Liver (tissue), 9 donors: ENCODE results near the gene ANKRD27. TPM values are rescaled to one million over a fixed set of nuclear protein-coding genes. Genes with fewer than 3 reads are reported as not detected.

ENCODE experiments used
- DNase-seq: peaks from one replicate; pipeline ENCODE4 v3.0.0-alpha.2; 2017; ENCODE audit warnings: low spot score
- H3K27ac ChIP-seq, 2 donors: one replicate each; pipeline ENCODE4 v1.7.0; 2013; ENCODE audit warnings: inconsistent platforms in 2 of 2, low read length in 2 of 2, control low read depth in 1 of 2, low read depth in 1 of 2, mild to moderate bottlenecking in 1 of 2
- H3K27me3 ChIP-seq, 4 donors: one replicate each; pipeline versions ENCODE4 v1.6.1 to v1.7.0; 2013; ENCODE audit warnings: low read length in 3 of 4, inconsistent platforms in 1 of 4, mild to moderate bottlenecking in 1 of 4, moderate library complexity in 1 of 4; ENCODE audit not compliant: control insufficient read depth in 4 of 4, insufficient read depth in 4 of 4
- H3K36me3 ChIP-seq, 4 donors: one replicate each; pipeline versions ENCODE4 v1.6.1 to v1.7.0; 2013; ENCODE audit warnings: low read length in 3 of 4, mild to moderate bottlenecking in 3 of 4, low read depth in 1 of 4, moderate library complexity in 1 of 4; ENCODE audit not compliant: control insufficient read depth in 4 of 4, insufficient read depth in 3 of 4
- H3K4me1 ChIP-seq, 4 donors: one replicate each; pipeline versions ENCODE4 v1.6.1 to v1.7.0; 2013; ENCODE audit warnings: low read length in 3 of 4, mild to moderate bottlenecking in 3 of 4, moderate library complexity in 1 of 4; ENCODE audit not compliant: control insufficient read depth in 4 of 4, insufficient read depth in 4 of 4
- H3K4me3 ChIP-seq, 3 donors: one replicate each; pipeline versions ENCODE4 v1.6.1 to v1.7.0; 2013; ENCODE audit warnings: low read length in 3 of 3, control low read depth in 1 of 3, low read depth in 1 of 3, mild to moderate bottlenecking in 1 of 3
- H3K9ac ChIP-seq, 2 donors: one replicate each; pipeline ENCODE4 v1.7.0; 2013; ENCODE audit warnings: low read length in 2 of 2, mild to moderate bottlenecking in 2 of 2, moderate library complexity in 2 of 2, control low read depth in 1 of 2, low read depth in 1 of 2
- H3K9me3 ChIP-seq, 4 donors: one replicate each; pipeline versions ENCODE4 v1.6.1 to v1.7.0; 2013; ENCODE audit warnings: low read length in 3 of 4; ENCODE audit not compliant: control insufficient read depth in 4 of 4
- EGR1 ChIP-seq, 2 donors: IDR thresholded peaks; 2 replicates each; pipeline ENCODE4 v1.6.1; 2016 to 2018; ENCODE audit warnings: antibody characterized with exemption in 2 of 2, low read depth in 2 of 2
- FOXA1 ChIP-seq: IDR thresholded peaks from 2 replicates; pipeline ENCODE4 v1.6.1; 2016; ENCODE audit warnings: antibody characterized with exemption
- FOXA2 ChIP-seq: IDR thresholded peaks from 2 replicates; pipeline ENCODE4 v1.6.1; 2016; ENCODE audit warnings: antibody characterized with exemption
- GABPA ChIP-seq, 2 donors: IDR thresholded peaks in 1 of 2; conservative IDR thresholded peaks in 1 of 2; 2 replicates each; pipeline ENCODE4 v1.6.1; 2016; ENCODE audit warnings: antibody characterized with exemption in 2 of 2, mild to moderate bottlenecking in 1 of 2, moderate library complexity in 1 of 2
- HNF4A ChIP-seq, 2 donors: conservative IDR thresholded peaks; 2 replicates each; pipeline ENCODE4 v1.6.1; 2016; ENCODE audit warnings: antibody characterized with exemption in 2 of 2, mild to moderate bottlenecking in 2 of 2
- HNF4G ChIP-seq: IDR thresholded peaks from 2 replicates; pipeline ENCODE4 v1.6.1; 2016; ENCODE audit warnings: antibody characterized with exemption
- JUND ChIP-seq, 2 donors: IDR thresholded peaks; 2 replicates each; pipeline ENCODE4 v1.6.1; 2016; ENCODE audit warnings: antibody characterized with exemption in 2 of 2
- NR2F2 ChIP-seq: IDR thresholded peaks from 2 replicates; pipeline ENCODE4 v1.6.1; 2016; ENCODE audit warnings: antibody characterized with exemption
- RAD21 ChIP-seq, 2 donors: IDR thresholded peaks; 2 replicates each; pipeline ENCODE4 v1.6.1; 2016; ENCODE audit warnings: antibody characterized with exemption in 2 of 2, mild to moderate bottlenecking in 2 of 2
- RXRA ChIP-seq, 2 donors: IDR thresholded peaks; 2 replicates each; pipeline ENCODE4 v1.6.1; 2017 to 2018; ENCODE audit warnings: antibody characterized with exemption in 2 of 2, mild to moderate bottlenecking in 1 of 2
- SP1 ChIP-seq: IDR thresholded peaks from 2 replicates; pipeline ENCODE4 v1.6.1; 2018; ENCODE audit warnings: antibody characterized with exemption, mild to moderate bottlenecking
- TAF1 ChIP-seq: conservative IDR thresholded peaks from 2 replicates; pipeline ENCODE4 v1.6.1; 2016; ENCODE audit warnings: antibody characterized with exemption, mild to moderate bottlenecking
- YY1 ChIP-seq: IDR thresholded peaks from 2 replicates; pipeline ENCODE4 v1.6.1; 2016; ENCODE audit warnings: antibody characterized with exemption, mild to moderate bottlenecking
- WGBS: extraction: QIAGEN DNeasy Blood & Tissue Kit; methylation state at CpG from one replicate; pipeline ENCODE4 v1.1.7; 2013; 5-methylcytosine and 5-hydroxymethylcytosine counted together
- polyA plus RNA-seq, 2 donors: library from polyadenylated mRNA; stranded (reverse) in 1 of 2; unstranded in 1 of 2; fragments of 200-250 nt in 1 of 2; fragments of >200 nt in 1 of 2; fragmentation: Nextera tagmentation in 1 of 2; extraction: Ambion mirVana in 1 of 2; gene quantifications; one replicate each; pipeline versions ENCODE4 v1.2.1 to v1.2.3, GENCODE V29; 2013 to 2015
- total RNA-seq, 2 donors: library from RNA; depleted of rRNA; stranded (reverse); fragments of >200 nt; gene quantifications; one replicate each; pipeline ENCODE4 v1.2.3, GENCODE V29; 2014
- TF ChIP-seq, protein P1 (sequence below): IDR thresholded peaks from 2 replicates; pipeline ENCODE4 v1.6.1; 2016; ENCODE audit warnings: antibody characterized with exemption
- TF ChIP-seq, protein P2 (sequence below): IDR thresholded peaks from 2 replicates; pipeline ENCODE4 v1.6.1; 2016; ENCODE audit warnings: antibody characterized with exemption, mild to moderate bottlenecking
- TF ChIP-seq, protein P3 (sequence below): IDR thresholded peaks from 2 replicates; pipeline ENCODE4 v1.6.1; 2016; ENCODE audit warnings: antibody characterized with exemption
- TF ChIP-seq, protein P4 (sequence below): fragments of 150-350 bp; IDR thresholded peaks from 2 replicates; pipeline ENCODE4 v1.5.1; 2017; ENCODE audit warnings: improper control_type of control experiment, low read depth, low read length; ENCODE audit not compliant: missing input control
- TF ChIP-seq, protein P5 (sequence below): IDR thresholded peaks from 2 replicates; pipeline ENCODE4 v1.6.1; 2016; ENCODE audit warnings: antibody characterized with exemption
- donor health status: healthy.
- donor health status: healthy.
- donor health status: healthy.
- donor health status: healthy.
- donor health status: healthy.

The ANKRD27 gene
- total and polyA plus RNA-seq, 4 donors, result 3.4 to 14.2 (median 7.8) TPM

DNA sequence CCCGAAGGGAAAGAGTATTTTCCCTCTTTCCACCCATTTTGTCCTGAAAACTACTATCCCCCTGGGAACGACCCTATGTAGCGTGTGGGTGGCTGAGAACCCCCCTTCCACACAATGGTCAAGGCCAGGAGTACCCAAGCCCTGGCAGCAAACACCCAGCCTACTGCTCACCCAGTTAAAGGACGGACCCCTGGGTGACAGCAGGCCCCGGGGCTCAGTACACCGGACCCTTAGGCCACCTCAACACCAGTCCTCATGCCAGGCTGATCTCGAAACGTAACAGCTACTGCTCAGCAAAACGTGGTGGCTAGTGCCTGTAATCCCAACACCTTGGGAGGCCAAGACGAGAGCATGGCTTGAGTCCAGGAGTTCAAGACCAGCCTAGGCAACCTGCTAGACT, 1.4 kb downstream of the ANKRD27 start:
- Histone ChIP-seq H3K9ac (no peak overlapping the region), H3K4me1 (peaks cover 9 to 38% (median 16%) of the 10 kb centered on the region in 4 donors), H3K36me3 (no peaks in the 10 kb centered on the region), H3K4me3 (no peak overlapping the region), H3K9me3 (no peaks in the 10 kb centered on the region), H3K27ac (no peak overlapping the region), H3K27me3 (peaks cover 0 to 3% (median 0%) of the 10 kb centered on the region in 4 donors)
- WGBS, result 94% methylated on average over 10 of the region's 10 CpGs
- no peak for TF ChIP-seq HNF4A (conservative IDR thresholded peaks at IDR 0.05)
- no peak for TF ChIP-seq FOXA2
- TF ChIP-seq, protein P1, sequence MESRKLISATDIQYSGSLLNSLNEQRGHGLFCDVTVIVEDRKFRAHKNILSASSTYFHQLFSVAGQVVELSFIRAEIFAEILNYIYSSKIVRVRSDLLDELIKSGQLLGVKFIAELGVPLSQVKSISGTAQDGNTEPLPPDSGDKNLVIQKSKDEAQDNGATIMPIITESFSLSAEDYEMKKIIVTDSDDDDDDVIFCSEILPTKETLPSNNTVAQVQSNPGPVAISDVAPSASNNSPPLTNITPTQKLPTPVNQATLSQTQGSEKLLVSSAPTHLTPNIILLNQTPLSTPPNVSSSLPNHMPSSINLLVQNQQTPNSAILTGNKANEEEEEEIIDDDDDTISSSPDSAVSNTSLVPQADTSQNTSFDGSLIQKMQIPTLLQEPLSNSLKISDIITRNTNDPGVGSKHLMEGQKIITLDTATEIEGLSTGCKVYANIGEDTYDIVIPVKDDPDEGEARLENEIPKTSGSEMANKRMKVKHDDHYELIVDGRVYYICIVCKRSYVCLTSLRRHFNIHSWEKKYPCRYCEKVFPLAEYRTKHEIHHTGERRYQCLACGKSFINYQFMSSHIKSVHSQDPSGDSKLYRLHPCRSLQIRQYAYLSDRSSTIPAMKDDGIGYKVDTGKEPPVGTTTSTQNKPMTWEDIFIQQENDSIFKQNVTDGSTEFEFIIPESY, result no peak
- TF ChIP-seq RXRA (IDR thresholded peaks at IDR 0.05), result no peak
- TF ChIP-seq HNF4G, result no peak
- TF ChIP-seq EGR1 (IDR thresholded peaks at IDR 0.05; ENCODE audit: low read depth in 2 of 2), result no peak
- TF ChIP-seq JUND (IDR thresholded peaks at IDR 0.05), result no peak
- TF ChIP-seq RAD21 (IDR thresholded peaks at IDR 0.05), result no peak
- no peak for TF ChIP-seq GABPA (IDR thresholded peaks at IDR 0.05 in 1 of 2, conservative IDR thresholded peaks at IDR 0.05 in 1 of 2)
- TF ChIP-seq SP1, result no peak
- TF ChIP-seq NR2F2, result no peak
- TF ChIP-seq, protein P2, sequence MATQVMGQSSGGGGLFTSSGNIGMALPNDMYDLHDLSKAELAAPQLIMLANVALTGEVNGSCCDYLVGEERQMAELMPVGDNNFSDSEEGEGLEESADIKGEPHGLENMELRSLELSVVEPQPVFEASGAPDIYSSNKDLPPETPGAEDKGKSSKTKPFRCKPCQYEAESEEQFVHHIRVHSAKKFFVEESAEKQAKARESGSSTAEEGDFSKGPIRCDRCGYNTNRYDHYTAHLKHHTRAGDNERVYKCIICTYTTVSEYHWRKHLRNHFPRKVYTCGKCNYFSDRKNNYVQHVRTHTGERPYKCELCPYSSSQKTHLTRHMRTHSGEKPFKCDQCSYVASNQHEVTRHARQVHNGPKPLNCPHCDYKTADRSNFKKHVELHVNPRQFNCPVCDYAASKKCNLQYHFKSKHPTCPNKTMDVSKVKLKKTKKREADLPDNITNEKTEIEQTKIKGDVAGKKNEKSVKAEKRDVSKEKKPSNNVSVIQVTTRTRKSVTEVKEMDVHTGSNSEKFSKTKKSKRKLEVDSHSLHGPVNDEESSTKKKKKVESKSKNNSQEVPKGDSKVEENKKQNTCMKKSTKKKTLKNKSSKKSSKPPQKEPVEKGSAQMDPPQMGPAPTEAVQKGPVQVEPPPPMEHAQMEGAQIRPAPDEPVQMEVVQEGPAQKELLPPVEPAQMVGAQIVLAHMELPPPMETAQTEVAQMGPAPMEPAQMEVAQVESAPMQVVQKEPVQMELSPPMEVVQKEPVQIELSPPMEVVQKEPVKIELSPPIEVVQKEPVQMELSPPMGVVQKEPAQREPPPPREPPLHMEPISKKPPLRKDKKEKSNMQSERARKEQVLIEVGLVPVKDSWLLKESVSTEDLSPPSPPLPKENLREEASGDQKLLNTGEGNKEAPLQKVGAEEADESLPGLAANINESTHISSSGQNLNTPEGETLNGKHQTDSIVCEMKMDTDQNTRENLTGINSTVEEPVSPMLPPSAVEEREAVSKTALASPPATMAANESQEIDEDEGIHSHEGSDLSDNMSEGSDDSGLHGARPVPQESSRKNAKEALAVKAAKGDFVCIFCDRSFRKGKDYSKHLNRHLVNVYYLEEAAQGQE, result no peak
- no peak for DNase-seq

DNA sequence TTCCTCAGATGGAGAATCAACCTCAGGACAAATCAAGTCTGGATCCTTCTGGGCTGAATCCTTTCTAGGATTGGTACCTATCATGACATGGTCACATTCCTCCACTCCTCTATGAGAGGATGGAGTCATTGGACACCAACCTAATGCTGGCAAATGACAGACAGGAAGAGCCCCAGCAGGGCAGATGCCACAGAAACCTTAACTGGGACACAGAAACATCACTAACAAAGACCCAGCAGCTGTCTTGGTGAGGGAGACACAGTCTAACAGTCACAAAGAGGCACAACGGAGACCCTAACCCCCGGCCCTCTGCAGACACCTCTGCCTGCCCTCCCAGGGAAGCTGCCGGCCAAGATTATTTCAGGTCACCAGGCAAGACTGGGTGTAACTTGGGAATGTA, 2.1 kb downstream of the ANKRD27 start:
- no peak overlapping the region for H3K9ac ChIP-seq
- H3K4me1 ChIP-seq, result peaks cover 9 to 38% (median 16%) of the 10 kb centered on the region in 4 donors
- no peaks in the 10 kb centered on the region for H3K9me3 ChIP-seq
- H3K27me3 ChIP-seq, result peaks cover 0 to 3% (median 0%) of the 10 kb centered on the region in 4 donors
- no peak overlapping the region for H3K27ac ChIP-seq
- TF ChIP-seq, protein P2, result no peak
- TF ChIP-seq, protein P3, sequence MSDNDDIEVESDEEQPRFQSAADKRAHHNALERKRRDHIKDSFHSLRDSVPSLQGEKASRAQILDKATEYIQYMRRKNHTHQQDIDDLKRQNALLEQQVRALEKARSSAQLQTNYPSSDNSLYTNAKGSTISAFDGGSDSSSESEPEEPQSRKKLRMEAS, result no peak
- TF ChIP-seq FOXA1 (no peak), NR2F2 (no peak), HNF4A (conservative IDR thresholded peaks at IDR 0.05) (no peak), TAF1 (no peak), YY1 (no peak), FOXA2 (no peak), HNF4G (no peak), RXRA (IDR thresholded peaks at IDR 0.05) (no peak), EGR1 (IDR thresholded peaks at IDR 0.05; ENCODE audit: low read depth in 2 of 2) (no peak), GABPA (IDR thresholded peaks at IDR 0.05 in 1 of 2, conservative IDR thresholded peaks at IDR 0.05 in 1 of 2) (no peak), SP1 (no peak), RAD21 (IDR thresholded peaks at IDR 0.05) (no peak)
- TF ChIP-seq, protein P4, sequence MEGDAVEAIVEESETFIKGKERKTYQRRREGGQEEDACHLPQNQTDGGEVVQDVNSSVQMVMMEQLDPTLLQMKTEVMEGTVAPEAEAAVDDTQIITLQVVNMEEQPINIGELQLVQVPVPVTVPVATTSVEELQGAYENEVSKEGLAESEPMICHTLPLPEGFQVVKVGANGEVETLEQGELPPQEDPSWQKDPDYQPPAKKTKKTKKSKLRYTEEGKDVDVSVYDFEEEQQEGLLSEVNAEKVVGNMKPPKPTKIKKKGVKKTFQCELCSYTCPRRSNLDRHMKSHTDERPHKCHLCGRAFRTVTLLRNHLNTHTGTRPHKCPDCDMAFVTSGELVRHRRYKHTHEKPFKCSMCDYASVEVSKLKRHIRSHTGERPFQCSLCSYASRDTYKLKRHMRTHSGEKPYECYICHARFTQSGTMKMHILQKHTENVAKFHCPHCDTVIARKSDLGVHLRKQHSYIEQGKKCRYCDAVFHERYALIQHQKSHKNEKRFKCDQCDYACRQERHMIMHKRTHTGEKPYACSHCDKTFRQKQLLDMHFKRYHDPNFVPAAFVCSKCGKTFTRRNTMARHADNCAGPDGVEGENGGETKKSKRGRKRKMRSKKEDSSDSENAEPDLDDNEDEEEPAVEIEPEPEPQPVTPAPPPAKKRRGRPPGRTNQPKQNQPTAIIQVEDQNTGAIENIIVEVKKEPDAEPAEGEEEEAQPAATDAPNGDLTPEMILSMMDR, result no peak
- TF ChIP-seq, protein P5, sequence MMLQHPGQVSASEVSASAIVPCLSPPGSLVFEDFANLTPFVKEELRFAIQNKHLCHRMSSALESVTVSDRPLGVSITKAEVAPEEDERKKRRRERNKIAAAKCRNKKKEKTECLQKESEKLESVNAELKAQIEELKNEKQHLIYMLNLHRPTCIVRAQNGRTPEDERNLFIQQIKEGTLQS, result no peak
- no peak overlapping the region for H3K4me3 ChIP-seq
- no peak for DNase-seq
- no peaks in the 10 kb centered on the region for H3K36me3 ChIP-seq
- WGBS, result 90% methylated on average over 3 of the region's 3 CpGs
